HCT116 (cell line): ENCODE data around the gene PRRG1. TPM values are rescaled to one million over a fixed set of nuclear protein-coding genes. Genes with fewer than 3 reads are reported as not detected.

ENCODE experiments used
- ATAC-seq: fragments of 200-7000 bp; cut with Tn5 transposase; 2 replicates; pipeline ENCODE4 v1.9.1; 2020; ENCODE audit warnings: mild to moderate bottlenecking, moderate library complexity
- BruUV-seq: library from RNA; stranded (reverse); fragments of 400-500 nt; replicated peaks from 2 replicates; lab custom pipeline; 2021; lab: Mats Ljungman, UMichigan
- CTCF ChIA-PET: fragments of 300-600 bp; sonication (Branson Sonifier 250); formaldehyde crosslinking; loops from one replicate; lab custom pipeline; 2021; ENCODE audit warnings: antibody characterized with exemption; lab: Charles Lee
- POLR2A ChIA-PET: fragments of 300-600, 350-600 bp; sonication (Branson Sonifier 250); formaldehyde crosslinking; loops from one replicate; lab custom pipeline; 2021; ENCODE audit warnings: antibody characterized with exemption; lab: Charles Lee
- RAD21 ChIA-PET, 2 experiments: fragments of 300-600 bp; sonication (Branson Sonifier 250); formaldehyde crosslinking; loops; one replicate each; lab custom pipeline; 2023; ENCODE audit warnings: low total read pairs in 2 of 2; ENCODE audit not compliant: uncharacterized antibody in 2 of 2, unreplicated experiment in 2 of 2, low non-redundant PET in 1 of 2; lab: Charles Lee
- DNase-seq: peaks from one replicate; pipeline ENCODE4 v3.0.0-alpha.2; 2010; ENCODE audit warnings: low read depth, low spot score
- H2AFZ ChIP-seq: fragments of 200-600 bp; shearing (Covaris generic), sonication (generic); 2 replicates; pipeline ENCODE4 v1.6.1; 2017; ENCODE audit warnings: low read depth, mixed run types, mixed read lengths, antibody characterized with exemption, low read length; ENCODE audit not compliant: poor library complexity, severe bottlenecking
- H3K27ac ChIP-seq: 2 replicates; pipeline ENCODE4 v1.5.1; 2012; ENCODE audit warnings: low read depth, low read length
- H3K27me3 ChIP-seq: fragments of 200-600 bp; sonication (generic); 2 replicates; pipeline ENCODE4 v1.6.1; 2016; ENCODE audit warnings: mixed run types, low read length, mixed read lengths; ENCODE audit not compliant: insufficient read depth
- H3K36me3 ChIP-seq, 2 experiments: fragments of 200-500 bp in 1 of 2; fragments of 200-600 bp in 1 of 2; sonication (Bioruptor generic) in 1 of 2; sonication (generic) in 1 of 2; 2 replicates each; pipeline versions ENCODE4 v1.5.1 to v1.6.1; 2014 to 2016; ENCODE audit warnings: low read length in 2 of 2, inconsistent platforms in 1 of 2, mixed read lengths in 1 of 2, mixed run types in 1 of 2; ENCODE audit not compliant: insufficient read depth in 2 of 2, control insufficient read depth in 1 of 2
- H3K4me1 ChIP-seq, 2 experiments: fragments of 200-600 bp in 1 of 2; sonication (generic) in 1 of 2; 2 replicates each; pipeline versions ENCODE4 v1.5.1 to v1.6.1; 2012 to 2017; ENCODE audit warnings: low read length in 2 of 2, inconsistent platforms in 1 of 2, mild to moderate bottlenecking in 1 of 2, mixed read lengths in 1 of 2, mixed run types in 1 of 2, moderate library complexity in 1 of 2; ENCODE audit not compliant: insufficient read depth in 2 of 2, control insufficient read depth in 1 of 2
- H3K4me2 ChIP-seq: fragments of 200-600 bp; sonication (generic); 2 replicates; pipeline ENCODE4 v1.6.1; 2017; ENCODE audit warnings: mixed run types, low read length, mixed read lengths
- H3K4me3 ChIP-seq, 2 experiments: fragments of 200-600 bp in 1 of 2; sonication (generic) in 1 of 2; replicated peaks in 1 of 2; 2 replicates each; pipeline ENCODE4 v1.5.1; 2011 to 2016; ENCODE audit warnings: low read length in 2 of 2, control low read depth in 1 of 2, low read depth in 1 of 2, mild to moderate bottlenecking in 1 of 2, mixed read lengths in 1 of 2, mixed run types in 1 of 2
- H3K79me2 ChIP-seq: fragments of 200-600 bp; sonication (generic); 2 replicates; pipeline ENCODE4 v1.6.1; 2017; ENCODE audit warnings: mild to moderate bottlenecking, mixed run types, low read length, moderate library complexity, mixed read lengths; ENCODE audit not compliant: insufficient read depth
- H3K9ac ChIP-seq: fragments of 200-600 bp; sonication (generic); 2 replicates; pipeline ENCODE4 v1.6.1; 2016; ENCODE audit warnings: low read length, mixed read lengths
- H3K9me2 ChIP-seq: fragments of 200-600 bp; sonication (generic), shearing (Covaris generic); 2 replicates; pipeline ENCODE4 v1.6.1; 2017; ENCODE audit warnings: mixed run types, mild to moderate bottlenecking, moderate library complexity; ENCODE audit not compliant: insufficient read depth
- H3K9me3 ChIP-seq, 2 experiments: fragments of 200-500 bp in 1 of 2; fragments of 200-600 bp in 1 of 2; sonication (Bioruptor generic) in 1 of 2; sonication (generic) in 1 of 2; 2 replicates each; pipeline ENCODE4 v1.6.1; 2014 to 2017; ENCODE audit warnings: low read length in 2 of 2, mixed read lengths in 2 of 2, inconsistent platforms in 1 of 2, low read depth in 1 of 2, mild to moderate bottlenecking in 1 of 2, mixed run types in 1 of 2, moderate library complexity in 1 of 2; ENCODE audit not compliant: control insufficient read depth in 1 of 2, insufficient read depth in 1 of 2
- H4K20me1 ChIP-seq: fragments of 200-600 bp; sonication (generic), shearing (Covaris generic); 2 replicates; pipeline ENCODE4 v1.6.1; 2017; ENCODE audit warnings: mixed run types, mild to moderate bottlenecking, moderate library complexity; ENCODE audit not compliant: insufficient read depth
- ATF3 ChIP-seq: IDR thresholded peaks from 2 replicates; pipeline ENCODE4 v1.6.1; 2012
- CBX3 ChIP-seq: IDR thresholded peaks from 2 replicates; pipeline ENCODE4 v1.6.1; 2012; ENCODE audit warnings: low read depth
- CTCF ChIP-seq, 3 experiments: fragments of 200-600 bp in 1 of 3; sonication (generic) in 1 of 3; IDR thresholded peaks in 2 of 3; conservative IDR thresholded peaks in 1 of 3; 2 replicates each; pipeline ENCODE4 v1.5.1; 2012 to 2017; ENCODE audit warnings: low read depth in 2 of 3, low read length in 2 of 3, antibody characterized with exemption in 1 of 3, borderline replicate concordance in 1 of 3, control low read depth in 1 of 3, mild to moderate bottlenecking in 1 of 3, mixed read lengths in 1 of 3, mixed run types in 1 of 3, moderate library complexity in 1 of 3; ENCODE audit not compliant: insufficient read depth in 1 of 3
- EGR1 ChIP-seq: IDR thresholded peaks from 2 replicates; pipeline ENCODE4 v1.6.1; 2012; ENCODE audit warnings: low read depth
- EZH2 ChIP-seq: fragments of 200-600 bp; sonication (generic); IDR thresholded peaks from 2 replicates; pipeline ENCODE4 v1.6.1; 2017; ENCODE audit warnings: antibody characterized with exemption, mixed run types
- EZH2phosphoT487 ChIP-seq: fragments of 200-600 bp; IDR thresholded peaks from 2 replicates; pipeline ENCODE4 v1.6.1; 2018; ENCODE audit warnings: antibody characterized with exemption, borderline replicate concordance
- JUND ChIP-seq: IDR thresholded peaks from 2 replicates; pipeline ENCODE4 v1.6.1; 2012
- POLR2A ChIP-seq: IDR thresholded peaks from 2 replicates; pipeline ENCODE4 v1.7.0; 2011; ENCODE audit warnings: borderline replicate concordance; ENCODE audit not compliant: insufficient read depth, insufficient read length; ENCODE audit errors: extremely low read depth
- RAD21 ChIP-seq: IDR thresholded peaks from 2 replicates; pipeline ENCODE4 v1.6.1; 2012; ENCODE audit warnings: low read depth, mild to moderate bottlenecking
- SIN3A ChIP-seq: IDR thresholded peaks from 2 replicates; pipeline ENCODE4 v1.6.1; 2012; ENCODE audit warnings: low read depth
- TCF7L2 ChIP-seq: IDR thresholded peaks from 2 replicates; pipeline ENCODE4 v1.7.0; 2011; ENCODE audit warnings: borderline replicate concordance, inconsistent platforms; ENCODE audit not compliant: insufficient read depth, insufficient read length; ENCODE audit errors: extremely low read depth
- YY1 ChIP-seq: IDR thresholded peaks from 2 replicates; pipeline ENCODE4 v1.6.1; 2011; ENCODE audit warnings: low read length, low read depth, moderate library complexity, mild to moderate bottlenecking; ENCODE audit not compliant: insufficient replicate concordance; ENCODE audit errors: extremely low read depth
- ZBTB33 ChIP-seq: IDR thresholded peaks from 2 replicates; pipeline ENCODE4 v1.6.1; 2011; ENCODE audit warnings: mild to moderate bottlenecking, low read length, moderate library complexity; ENCODE audit not compliant: insufficient replicate concordance; ENCODE audit errors: extremely low read depth
- ZFX ChIP-seq: fragments of 450-650 bp; IDR thresholded peaks from 2 replicates; pipeline ENCODE4 v1.6.1; 2017
- intact Hi-C: fragments of 100-400 bp; cut with micrococcal nuclease; formaldehyde crosslinking; loops from 2 replicates; pipeline ENCODE4 v1.10.0; 2022
- total RNA-seq: library from RNA; stranded (reverse); gene quantifications from one replicate; pipeline ENCODE4 v1.2.1, GENCODE V29; 2021; ENCODE audit not compliant: unreplicated experiment

PRRG1 gene
- total RNA-seq, 1 experiment from 2014 or later: 16.0 TPM

DNA sequence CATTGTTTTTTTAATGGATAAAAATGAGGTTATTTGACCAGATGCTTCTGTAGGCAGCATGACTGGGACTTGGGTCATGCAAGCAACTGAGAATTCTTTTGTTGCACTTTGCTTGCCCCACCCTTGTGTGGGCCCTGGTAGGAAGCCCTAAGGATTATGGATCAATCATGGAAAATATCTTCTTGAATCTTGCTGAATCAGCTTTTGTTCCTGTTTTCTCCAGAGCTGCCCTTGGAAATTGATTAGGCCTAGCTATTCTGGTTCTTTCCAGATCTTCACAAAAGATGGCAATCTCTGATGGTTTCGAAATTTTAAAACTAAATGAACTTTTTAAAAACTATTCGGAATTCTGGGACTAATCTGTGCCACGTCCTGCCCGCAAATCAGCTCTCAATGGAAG lies 58.6 kb downstream of the PRRG1 start (continued):
- TF ChIP-seq ATF3: no peak
- no peak for TF ChIP-seq ZFX
- TF ChIP-seq POLR2A: no peak
- TF ChIP-seq EZH2: no peak
- TF ChIP-seq YY1: no peak
- TF ChIP-seq RAD21: no peak
- no peak for TF ChIP-seq JUND
- TF ChIP-seq EGR1: no peak
- no peak for TF ChIP-seq SIN3A
- TF ChIP-seq TCF7L2: no peak
- TF ChIP-seq, all 23 proteins: peak for 0

GRCh38 chrX:37409278-37409677 lies 60.1 kb downstream of the PRRG1 start:
- H3K36me3 ChIP-seq: no peaks in the 10 kb centered on the region
- POLR2A ChIA-PET: no interaction called here
- intact Hi-C loops: no loop called here
- no peak for DNase-seq
- no peaks in the 10 kb centered on the region for H3K27me3 ChIP-seq
- H3K27ac ChIP-seq: no peak overlapping the region
- no peak overlapping the region for H3K9ac ChIP-seq
- no peak for ATAC-seq
- no peaks in the 10 kb centered on the region for H3K9me2 ChIP-seq
- RAD21 ChIA-PET: no interaction called here
- no peaks in the 10 kb centered on the region for H3K79me2 ChIP-seq
- no peak for TF ChIP-seq JUND
- no peak for TF ChIP-seq RAD21
- TF ChIP-seq EZH2phosphoT487: no peak
- TF ChIP-seq ZBTB33: no peak
- no peak for TF ChIP-seq SIN3A
- TF ChIP-seq CTCF (IDR thresholded peaks at IDR 0.05 in 2 of 3, conservative IDR thresholded peaks at IDR 0.05 in 1 of 3; ENCODE audit: borderline replicate concordance in 1 of 3, insufficient read depth in 1 of 3, low read depth in 2 of 3, low read length in 2 of 3): no peak
- TF ChIP-seq EGR1: no peak
- no peak for TF ChIP-seq CBX3
- no peak for TF ChIP-seq EZH2
- no peak for TF ChIP-seq ATF3
- TF ChIP-seq, all 23 proteins: peak for 0
- BruUV-seq: no TSS peak
- no peaks in the 10 kb centered on the region for H3K9me3 ChIP-seq
- H3K4me2 ChIP-seq: no peak overlapping the region
- no peak overlapping the region for H2AFZ ChIP-seq
- H4K20me1 ChIP-seq: no peaks in the 10 kb centered on the region
- no peak overlapping the region for H3K4me3 ChIP-seq
- H3K4me1 ChIP-seq: no peaks in the 10 kb centered on the region
- CTCF ChIA-PET: no interaction called here
